Stomach smooth muscle (tissue), 2 donors: ENCODE measurements around the gene PRRX1.
A peak's percentile ranks its signal among the peaks of the same experiment; 100 is the strongest.

Experiments used
- H3K27ac ChIP-seq: one replicate; pipeline ENCODE4 v1.7.0; 2013; ENCODE audit warnings: mild to moderate bottlenecking, low read length, inconsistent platforms
- H3K27me3 ChIP-seq, 2 donors: one replicate each; pipeline ENCODE4 v1.7.0; 2013; ENCODE audit warnings: low read length in 2 of 2; ENCODE audit not compliant: insufficient read depth in 2 of 2, control insufficient read depth in 1 of 2
- H3K36me3 ChIP-seq, 2 donors: one replicate each; pipeline ENCODE4 v1.7.0; 2013; ENCODE audit warnings: low read length in 2 of 2; ENCODE audit not compliant: control insufficient read depth in 2 of 2, insufficient read depth in 2 of 2
- H3K4me1 ChIP-seq: one replicate; pipeline ENCODE4 v1.7.0; 2013; ENCODE audit warnings: low read length; ENCODE audit not compliant: control insufficient read depth, insufficient read depth
- H3K4me3 ChIP-seq, 2 donors: one replicate each; pipeline ENCODE4 v1.7.0; 2013; ENCODE audit warnings: low read length in 2 of 2
- H3K9ac ChIP-seq, 2 donors: one replicate each; pipeline ENCODE4 v1.7.0; 2013; ENCODE audit warnings: low read length in 2 of 2, mild to moderate bottlenecking in 1 of 2
- H3K9me3 ChIP-seq, 2 donors: one replicate each; pipeline ENCODE4 v1.7.0; 2013; ENCODE audit warnings: low read length in 2 of 2; ENCODE audit not compliant: control insufficient read depth in 2 of 2
- donor health status: healthy.
- donor health status: Pancreatic carcinoma.

Gene PRRX1

GRCh38 chr1:170640581-170640980 is 23.4 kb upstream of the PRRX1 start:
- H3K9ac ChIP-seq: no peak overlapping the region

GRCh38 chr1:170657275-170657853 is 6.6 kb upstream of the PRRX1 start:
- H3K36me3 ChIP-seq: no peaks in the 10 kb centered on the region
- no peak overlapping the region for H3K27ac ChIP-seq
- H3K4me3 ChIP-seq: no peak overlapping the region

More at GRCh38 chr1:170640581-170640980, 23.4 kb upstream of the PRRX1 start:
- H3K9me3 ChIP-seq: no peaks in the 10 kb centered on the region
- H3K36me3 ChIP-seq: no peaks in the 10 kb centered on the region
- H3K4me1 ChIP-seq: no peaks in the 10 kb centered on the region
- H3K27me3 ChIP-seq: no peaks in the 10 kb centered on the region
- H3K4me3 ChIP-seq: no peak overlapping the region
- H3K27ac ChIP-seq: no peak overlapping the region

GRCh38 chr1:170659399-170660035 is 4.4 kb upstream of the PRRX1 start:
- H3K27me3 ChIP-seq: peaks cover 32 to 64% of the 10 kb centered on the region in 2 donors
- peaks cover 23% of the 10 kb centered on the region for H3K4me1 ChIP-seq
- H3K9me3 ChIP-seq: no peaks in the 10 kb centered on the region
- no peak overlapping the region for H3K27ac ChIP-seq
- no peak overlapping the region for H3K9ac ChIP-seq
- H3K36me3 ChIP-seq: no peaks in the 10 kb centered on the region
- no peak overlapping the region for H3K4me3 ChIP-seq

More at GRCh38 chr1:170657275-170657853, 6.6 kb upstream of the PRRX1 start:
- Histone ChIP-seq H3K9me3 (no peaks in the 10 kb centered on the region), H3K4me1 (peaks cover 13% of the 10 kb centered on the region), H3K27me3 (peaks cover 30 to 43% of the 10 kb centered on the region in 2 donors), H3K9ac (no peak overlapping the region)

- H3K4me1 ChIP-seq: peaks cover 26% of the 10 kb centered on the region
- H3K4me3 ChIP-seq: no peak overlapping the region
- H3K9me3 ChIP-seq: no peaks in the 10 kb centered on the region
- H3K27me3 ChIP-seq: peaks cover 39 to 72% of the 10 kb centered on the region in 2 donors
- H3K36me3 ChIP-seq: no peaks in the 10 kb centered on the region
- H3K9ac ChIP-seq: no peak overlapping the region
- no peak overlapping the region for H3K27ac ChIP-seq
Observed at GRCh38 chr1:170660281-170660713, 3.6 kb upstream of the PRRX1 start.

DNA sequence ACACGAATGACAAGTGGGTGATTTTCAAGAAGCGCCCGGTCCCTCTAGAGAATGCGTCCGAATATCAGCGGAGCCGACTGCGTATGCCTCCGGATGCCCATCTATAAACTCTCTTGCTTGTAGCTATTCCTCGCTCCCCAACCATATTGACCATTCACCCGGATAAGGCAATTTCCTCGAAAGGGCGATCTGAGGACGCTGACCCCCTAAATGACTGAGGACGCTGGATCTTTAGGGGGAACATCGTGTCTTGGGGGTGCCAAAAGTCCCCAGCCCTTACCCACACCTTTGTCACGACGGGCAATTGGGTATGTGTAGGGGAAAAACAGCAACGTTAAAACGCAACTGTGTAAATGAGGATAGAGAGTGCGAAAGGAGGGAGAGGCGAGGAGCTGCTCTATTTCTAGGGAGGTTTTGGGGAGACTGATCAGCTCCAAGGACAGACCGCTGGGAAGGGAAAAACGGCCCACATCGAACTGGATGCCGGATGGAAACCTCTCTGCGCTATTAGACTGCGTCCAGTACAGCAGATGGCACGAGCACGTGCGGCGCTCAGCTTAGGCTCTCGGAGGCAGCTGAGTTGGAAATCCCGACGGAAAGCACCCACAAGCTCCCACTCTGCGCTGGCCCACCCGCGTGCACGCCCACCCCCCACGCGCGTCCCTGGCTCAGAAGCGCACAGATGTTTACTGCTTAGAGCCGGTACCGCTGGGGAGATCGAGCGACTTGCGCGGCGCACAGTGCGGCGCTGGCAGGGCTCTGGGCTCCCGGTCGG is 2.9 kb upstream of the PRRX1 start:
- peaks cover 45 to 79% of the 10 kb centered on the region in 2 donors for H3K27me3 ChIP-seq
- H3K36me3 ChIP-seq: no peaks in the 10 kb centered on the region
- H3K4me3 ChIP-seq: peak overlapping the region; percentile 52 to 53
- H3K9me3 ChIP-seq: no peaks in the 10 kb centered on the region
- no peak overlapping the region for H3K9ac ChIP-seq
- no peak overlapping the region for H3K27ac ChIP-seq
- peaks cover 26% of the 10 kb centered on the region for H3K4me1 ChIP-seq

DNA sequence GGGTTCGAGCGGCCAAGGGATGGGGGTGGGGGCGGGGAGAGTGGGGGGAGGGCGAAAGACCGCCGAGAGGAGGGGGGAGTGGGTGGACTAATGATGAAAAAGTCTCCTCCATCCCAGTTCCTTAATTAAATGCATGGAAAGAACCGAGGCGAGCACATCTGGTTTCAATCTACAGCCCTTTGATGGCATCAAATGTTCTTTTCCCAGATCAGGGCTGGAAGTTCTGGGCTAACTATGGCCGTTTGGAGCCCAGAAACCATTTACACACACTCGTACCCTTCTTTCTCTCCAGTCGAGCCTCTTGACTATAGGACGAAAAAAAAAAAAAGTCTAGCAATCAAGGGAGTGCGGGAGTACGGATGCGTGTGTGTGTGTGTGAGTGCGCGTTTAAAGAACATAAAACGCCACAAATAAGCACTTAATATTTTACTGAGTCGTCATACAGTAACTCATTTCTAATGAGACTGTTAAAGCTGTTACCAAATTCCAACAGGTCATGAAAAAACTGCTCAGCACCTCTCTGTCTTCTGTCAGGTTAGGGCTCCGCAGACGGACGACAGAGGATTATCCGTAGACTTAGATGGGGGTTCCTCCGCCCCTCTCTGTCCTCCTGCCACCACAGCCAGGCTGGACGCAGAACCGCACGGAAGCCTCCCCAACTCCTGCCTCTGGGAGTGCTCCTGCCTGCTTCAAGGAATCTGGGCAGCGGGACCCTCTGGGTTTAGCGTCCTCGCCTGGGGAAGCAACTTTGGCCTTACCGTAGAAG is 2.1 kb upstream of the PRRX1 start:
- peaks cover 50 to 82% of the 10 kb centered on the region in 2 donors for H3K27me3 ChIP-seq
- peak overlapping the region; percentile 24 for H3K27ac ChIP-seq
- peak overlapping the region in 1 of 2 donors; percentile 21 for H3K9ac ChIP-seq
- no peaks in the 10 kb centered on the region for H3K9me3 ChIP-seq
- H3K4me3 ChIP-seq: peak overlapping the region; percentile 53 to 63
- peaks cover 26% of the 10 kb centered on the region for H3K4me1 ChIP-seq
- H3K36me3 ChIP-seq: no peaks in the 10 kb centered on the region

DNA sequence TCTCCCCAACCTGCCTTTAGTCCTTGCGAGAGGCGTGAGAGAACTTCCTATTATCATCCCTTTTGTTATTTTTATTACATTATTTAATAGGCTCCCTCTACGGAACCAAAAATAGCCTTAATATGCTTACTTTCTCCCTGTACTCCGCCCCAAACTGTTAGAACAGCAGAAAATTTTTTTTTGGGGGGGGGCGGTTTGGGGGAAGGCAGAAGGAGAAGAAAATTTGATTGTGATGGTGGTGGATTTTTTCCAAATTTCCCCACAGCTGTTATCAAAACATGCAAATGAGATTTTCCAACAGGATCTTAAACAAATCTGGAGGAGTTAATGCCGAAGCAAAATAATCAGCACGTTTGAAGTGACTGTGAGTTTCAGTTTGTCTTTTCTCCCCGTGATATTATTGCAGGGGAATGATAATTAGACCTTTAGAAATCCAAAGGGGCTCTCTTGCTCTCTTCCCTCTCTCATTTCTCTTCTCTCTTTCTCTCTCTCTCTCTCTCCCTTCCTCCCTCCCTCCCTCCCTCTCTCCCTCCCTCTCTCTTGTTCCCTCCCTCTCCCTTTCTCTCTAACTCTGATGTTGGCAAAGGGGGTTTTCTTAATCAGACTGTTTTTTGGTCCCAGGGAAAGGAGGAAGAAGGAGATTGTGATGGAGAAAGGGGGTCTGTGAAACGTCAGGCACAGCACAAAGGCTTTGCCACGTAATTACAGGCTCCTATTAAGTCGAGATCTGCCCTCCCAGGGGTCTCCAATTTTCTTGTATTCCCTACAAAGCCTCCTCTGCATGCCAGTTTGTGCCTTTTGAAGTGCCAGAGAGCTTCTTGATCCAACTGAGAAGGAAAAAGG is 1.1 kb upstream of the PRRX1 start:
- peaks cover 26% of the 10 kb centered on the region for H3K4me1 ChIP-seq
- H3K9ac ChIP-seq: no peak overlapping the region
- H3K27me3 ChIP-seq: peaks cover 58 to 91% of the 10 kb centered on the region in 2 donors
- peak overlapping the region; percentile 53 to 75 for H3K4me3 ChIP-seq
- peak overlapping the region; percentile 24 for H3K27ac ChIP-seq
- no peaks in the 10 kb centered on the region for H3K36me3 ChIP-seq
- peaks cover 0 to 3% of the 10 kb centered on the region in 2 donors for H3K9me3 ChIP-seq

DNA sequence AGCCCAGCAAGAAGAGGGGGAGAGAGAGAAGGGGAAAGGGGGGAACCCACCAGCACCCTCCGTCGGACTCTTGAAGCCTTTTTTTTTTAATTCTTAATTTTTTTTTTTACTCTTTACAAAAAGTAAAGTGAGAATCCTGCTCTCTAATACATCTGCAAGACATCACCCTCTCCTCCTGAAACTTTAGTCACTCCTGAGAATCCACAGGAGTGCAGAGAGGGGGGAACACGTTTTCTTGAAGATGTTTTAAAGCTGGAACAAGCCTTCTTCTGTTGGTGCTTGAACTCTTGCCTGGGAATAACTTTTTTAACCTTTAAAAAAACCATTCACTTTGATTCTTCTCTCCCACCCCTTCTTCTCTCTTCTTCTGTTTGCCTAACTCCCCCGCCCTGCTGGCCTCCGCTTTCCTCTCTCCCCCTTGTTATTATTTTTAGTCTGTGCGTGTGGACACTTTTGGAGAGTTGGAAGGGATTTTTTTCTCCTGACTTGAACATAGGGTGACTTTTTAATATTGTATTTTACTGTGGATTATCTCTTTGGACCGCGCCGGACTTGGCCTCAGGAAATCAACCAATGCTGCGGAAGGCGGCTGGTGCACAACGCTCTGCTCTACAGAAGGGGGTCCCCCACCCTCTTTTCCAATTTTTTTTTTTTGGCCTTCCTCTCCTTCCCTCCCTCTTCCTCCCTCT is 383 bp upstream of the PRRX1 start:
- Histone ChIP-seq H3K27ac (no peak overlapping the region), H3K4me1 (peaks cover 26% of the 10 kb centered on the region), H3K36me3 (no peaks in the 10 kb centered on the region), H3K27me3 (peaks cover 64 to 96% of the 10 kb centered on the region in 2 donors), H3K9me3 (peaks cover 0 to 3% of the 10 kb centered on the region in 2 donors), H3K9ac (no peak overlapping the region), H3K4me3 (peak overlapping the region; percentile 38 to 75)

DNA sequence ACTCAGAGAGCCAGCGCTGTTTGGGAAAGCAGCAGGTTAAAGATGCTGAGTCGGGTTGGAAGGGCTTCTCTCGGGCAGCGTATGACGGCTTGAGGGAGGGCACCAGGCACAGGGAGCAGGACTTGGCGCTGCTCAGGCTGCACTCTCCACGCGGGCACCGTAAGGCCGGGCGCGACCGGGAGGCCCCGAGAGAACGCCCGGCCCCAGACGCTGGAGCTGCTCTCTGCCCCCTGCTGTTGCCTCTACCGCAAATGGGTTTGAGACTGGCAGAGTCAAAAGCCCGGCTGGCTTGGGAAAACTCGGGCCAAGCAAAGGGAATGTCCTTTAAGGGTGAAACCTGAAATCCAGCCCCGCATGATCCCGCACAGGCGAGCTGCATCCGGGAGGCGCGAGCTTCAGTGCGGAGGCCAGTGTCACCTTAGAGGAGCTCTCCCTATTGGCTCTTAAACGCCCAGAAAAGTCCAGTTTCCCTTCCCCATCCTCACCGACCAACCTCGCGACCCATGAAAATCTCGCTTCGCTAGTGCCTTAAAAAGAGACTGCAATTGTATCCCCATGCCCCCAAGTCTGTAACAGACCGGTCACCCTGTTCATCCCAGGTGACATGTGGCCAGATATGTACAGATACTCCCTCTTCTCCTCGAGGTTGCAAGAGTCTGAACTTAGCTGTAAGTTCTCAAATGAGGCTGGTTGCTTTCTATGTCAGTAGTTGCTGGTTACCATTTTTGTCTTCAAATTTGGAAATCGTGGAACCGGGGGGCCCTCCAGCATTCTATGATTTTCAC is 1.1 kb downstream of the PRRX1 start:
- Histone ChIP-seq H3K36me3 (no peaks in the 10 kb centered on the region), H3K9ac (peak overlapping the region in 1 of 2 donors; percentile 58), H3K27ac (no peak overlapping the region), H3K9me3 (peaks cover 0 to 3% of the 10 kb centered on the region in 2 donors), H3K4me1 (peaks cover 29% of the 10 kb centered on the region), H3K27me3 (peaks cover 62 to 96% of the 10 kb centered on the region in 2 donors), H3K4me3 (peak overlapping the region; percentile 38 to 75)
